Prostate gland (tissue), 2 donors: Measurements from ENCODE around the gene SKAP1. TPM values are rescaled to one million over a fixed set of nuclear protein-coding genes. Genes with fewer than 3 reads are reported as not detected.

Experiments used
- DNase-seq: peaks from one replicate; pipeline ENCODE4 v3.0.0-alpha.2; 2019; ENCODE audit warnings: low spot score
- H3K27ac ChIP-seq, 2 donors: fragments of 200-600 bp; sonication (generic); 2 replicates each; pipeline ENCODE4 v1.5.1; 2017 to 2019
- H3K27me3 ChIP-seq: fragments of 200-600 bp; sonication (generic); replicated peaks from 2 replicates; pipeline ENCODE4 v1.5.1; 2019; ENCODE audit not compliant: insufficient read depth
- H3K36me3 ChIP-seq, 2 donors: fragments of 200-600 bp; sonication (generic); 1 replicate in 1 of 2; 2 replicates in 1 of 2; pipeline versions ENCODE4 v1.5.1 to v1.8.1; 2017 to 2019
- H3K4me1 ChIP-seq: fragments of 200-600 bp; sonication (generic); replicated peaks from 2 replicates; pipeline ENCODE4 v1.5.1; 2019
- H3K4me3 ChIP-seq, 2 donors: fragments of 200-600 bp; sonication (generic); 2 replicates each; pipeline ENCODE4 v1.5.1; 2017 to 2019
- H3K9me3 ChIP-seq: fragments of 200-600 bp; sonication (generic); 2 replicates; pipeline ENCODE4 v1.5.1; 2017
- CTCF ChIP-seq, 4 experiments: fragments of 200-600 bp in 2 of 4; fragments of 450-650 bp in 2 of 4; sonication (generic) in 2 of 4; IDR thresholded peaks; 1 replicate in 3 of 4; 2 replicates in 1 of 4; pipeline ENCODE4 v1.5.1; 2016 to 2019; ENCODE audit warnings: antibody characterized with exemption in 4 of 4, mild to moderate bottlenecking in 2 of 4, moderate library complexity in 2 of 4
- POLR2A ChIP-seq: fragments of 450-650 bp; IDR thresholded peaks from one replicate; pipeline ENCODE4 v1.6.1; 2016; ENCODE audit warnings: antibody characterized with exemption, mild to moderate bottlenecking
- POLR2AphosphoS5 ChIP-seq: sonication (generic); formaldehyde crosslinking; IDR thresholded peaks from one replicate; pipeline ENCODE4 v1.6.1; 2017; ENCODE audit warnings: antibody characterized with exemption
- WGBS: methylation state at CpG from one replicate; pipeline ENCODE4 v1.1.5; 2018; 5-methylcytosine and 5-hydroxymethylcytosine counted together
- intact Hi-C: fragments of 100-400 bp; cut with DNase I; formaldehyde crosslinking; loops from one replicate; pipeline ENCODE4 v1.14.2; 2022
- total RNA-seq, 2 donors: library from RNA; depleted of rRNA; stranded (reverse); fragments of >200 nt; gene quantifications; one replicate each; pipeline ENCODE4 v1.1.0, GENCODE V29; 2016

SKAP1 gene
- total RNA-seq, 2 donors from 2014 or later = 1.1 to 1.4 TPM

- no peak for DNase-seq
- Histone ChIP-seq H3K27me3 (no peaks in the 10 kb centered on the region), H3K4me3 (no peak overlapping the region), H3K27ac (no peak overlapping the region), H3K36me3 (no peaks in the 10 kb centered on the region), H3K9me3 (no peaks in the 10 kb centered on the region), H3K4me1 (no peaks in the 10 kb centered on the region)
- intact Hi-C loops = no loop called here
- no peak for TF ChIP-seq POLR2A
- TF ChIP-seq POLR2AphosphoS5 = no peak
- no peak for TF ChIP-seq CTCF (IDR thresholded peaks at IDR 0.05)
These were observed 36.7 kb downstream of the SKAP1 start for GRCh38 chr17:48393283-48393682.

DNA sequence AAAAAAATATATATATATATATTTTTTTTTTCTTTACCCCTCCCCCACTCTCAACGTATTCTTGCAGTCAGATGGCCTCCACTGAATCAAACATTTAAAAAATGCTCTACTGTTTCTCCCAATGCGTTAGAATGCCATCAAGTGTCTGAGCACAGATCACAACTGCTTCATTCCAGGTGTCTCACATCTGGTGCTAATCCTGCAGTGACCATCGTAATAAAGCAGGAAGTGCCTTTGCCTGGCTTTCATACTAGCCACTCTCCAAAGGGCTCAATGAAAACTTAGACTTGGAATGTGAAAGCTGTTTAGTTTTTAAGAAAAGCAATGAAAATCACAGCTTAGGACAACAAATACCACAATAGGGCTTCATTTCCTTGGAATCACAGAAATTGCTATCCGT is 37.2 kb downstream of the SKAP1 start:
- H3K9me3 ChIP-seq = no peaks in the 10 kb centered on the region
- TF ChIP-seq CTCF (IDR thresholded peaks at IDR 0.05) (no peak), POLR2A (no peak), POLR2AphosphoS5 (no peak)
- intact Hi-C loops = no loop called here
- H3K4me3 ChIP-seq = no peak overlapping the region
- H3K27me3 ChIP-seq = no peaks in the 10 kb centered on the region
- H3K27ac ChIP-seq = no peak overlapping the region
- no peak for DNase-seq
- 40% methylated on average over 4 of the region's 4 CpGs for WGBS
- H3K4me1 ChIP-seq = no peaks in the 10 kb centered on the region
- no peaks in the 10 kb centered on the region for H3K36me3 ChIP-seq

- Histone ChIP-seq H3K27ac (no peak overlapping the region), H3K36me3 (no peaks in the 10 kb centered on the region), H3K9me3 (no peaks in the 10 kb centered on the region), H3K27me3 (no peaks in the 10 kb centered on the region), H3K4me3 (no peak overlapping the region), H3K4me1 (no peaks in the 10 kb centered on the region)
- 53% methylated on average over 1 of the region's 1 CpG for WGBS
- no peak for TF ChIP-seq POLR2AphosphoS5
- no peak for TF ChIP-seq POLR2A
- TF ChIP-seq CTCF (IDR thresholded peaks at IDR 0.05) = no peak
- no peak for DNase-seq
- intact Hi-C loops = no loop called here
These were observed 38.6 kb downstream of the SKAP1 start for GRCh38 chr17:48391444-48391843.

- intact Hi-C loops = no loop called here
These were observed 40.1 kb downstream of the SKAP1 start for GRCh38 chr17:48389903-48390302.

More at GRCh38 chr17:48389903-48390302, 40.1 kb downstream of the SKAP1 start:
- no peak for DNase-seq
- H3K4me1 ChIP-seq = no peaks in the 10 kb centered on the region
- H3K4me3 ChIP-seq = no peak overlapping the region
- no peaks in the 10 kb centered on the region for H3K9me3 ChIP-seq
- no peaks in the 10 kb centered on the region for H3K27me3 ChIP-seq
- TF ChIP-seq CTCF (IDR thresholded peaks at IDR 0.05) (no peak), POLR2A (no peak), POLR2AphosphoS5 (no peak)
- H3K27ac ChIP-seq = no peak overlapping the region
- no peaks in the 10 kb centered on the region for H3K36me3 ChIP-seq
